ENCODE results near the gene SDR42E2.
"Not testable (repeated sequence)": the region's sequence is repeated elsewhere in the genome, so short reads cannot be mapped to it uniquely, and the experiment has no call there.

SDR42E2 gene

DNA sequence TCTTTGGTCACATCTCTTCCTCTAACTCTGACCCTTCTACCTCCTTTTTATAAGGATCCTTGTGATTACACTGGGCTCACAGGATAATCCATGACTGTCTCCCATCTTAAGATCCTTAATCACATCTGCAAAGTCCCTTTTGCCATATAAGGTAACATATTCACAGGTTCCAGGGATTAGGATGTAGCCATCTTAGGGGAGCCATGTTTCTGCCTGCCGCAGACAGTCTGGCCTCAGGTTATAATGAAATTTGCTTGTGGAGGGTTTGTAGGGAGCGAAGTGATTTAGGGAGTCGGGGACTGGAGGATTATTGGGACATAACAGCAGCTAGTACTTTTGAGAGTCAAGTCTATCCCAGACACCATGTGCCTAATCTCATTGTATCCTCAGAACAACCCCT lies 51.5 kb downstream of the SDR42E2 start:
- DNase-seq = no peak

DNA sequence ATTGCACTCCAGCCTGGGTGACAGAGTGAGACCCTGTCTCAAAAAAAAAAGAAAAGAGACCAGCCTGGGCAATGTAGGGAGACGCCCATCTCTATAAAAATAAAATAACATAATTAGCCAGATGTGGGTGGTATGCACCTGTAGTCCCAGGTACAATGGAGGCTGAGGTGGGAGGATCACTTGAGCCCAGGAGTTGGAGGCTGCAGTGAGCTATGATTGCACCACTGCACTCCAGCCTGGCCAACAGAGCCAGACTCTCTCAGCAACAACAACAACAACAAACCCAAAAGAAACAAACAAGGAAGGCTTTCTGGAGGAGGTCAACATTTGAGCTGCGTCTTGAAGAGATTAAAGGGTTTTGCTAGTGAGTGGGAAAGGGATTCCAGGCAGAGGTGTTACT lies 52.1 kb downstream of the SDR42E2 start:
- DNase-seq = no peak

DNA sequence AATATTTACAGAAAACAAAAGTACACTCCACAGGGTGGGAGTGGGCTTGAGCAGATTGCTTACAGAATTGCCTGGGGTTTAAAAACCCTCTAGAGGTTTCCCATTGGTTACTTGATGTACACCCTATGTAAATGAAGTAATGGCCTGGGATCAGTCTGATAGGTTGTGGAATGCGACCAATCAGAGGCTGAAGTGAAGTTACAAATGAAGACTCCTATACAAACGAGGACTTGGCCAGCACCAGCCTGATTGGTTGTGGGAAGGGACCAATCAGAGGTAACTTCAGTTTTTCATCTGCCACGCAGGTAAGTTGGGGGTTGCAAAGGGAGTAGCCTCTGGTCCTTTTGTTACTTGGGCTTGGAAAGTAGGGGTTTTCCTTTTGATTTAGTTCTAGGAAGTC lies 52.6 kb downstream of the SDR42E2 start:
- DNase-seq = no peak

DNA sequence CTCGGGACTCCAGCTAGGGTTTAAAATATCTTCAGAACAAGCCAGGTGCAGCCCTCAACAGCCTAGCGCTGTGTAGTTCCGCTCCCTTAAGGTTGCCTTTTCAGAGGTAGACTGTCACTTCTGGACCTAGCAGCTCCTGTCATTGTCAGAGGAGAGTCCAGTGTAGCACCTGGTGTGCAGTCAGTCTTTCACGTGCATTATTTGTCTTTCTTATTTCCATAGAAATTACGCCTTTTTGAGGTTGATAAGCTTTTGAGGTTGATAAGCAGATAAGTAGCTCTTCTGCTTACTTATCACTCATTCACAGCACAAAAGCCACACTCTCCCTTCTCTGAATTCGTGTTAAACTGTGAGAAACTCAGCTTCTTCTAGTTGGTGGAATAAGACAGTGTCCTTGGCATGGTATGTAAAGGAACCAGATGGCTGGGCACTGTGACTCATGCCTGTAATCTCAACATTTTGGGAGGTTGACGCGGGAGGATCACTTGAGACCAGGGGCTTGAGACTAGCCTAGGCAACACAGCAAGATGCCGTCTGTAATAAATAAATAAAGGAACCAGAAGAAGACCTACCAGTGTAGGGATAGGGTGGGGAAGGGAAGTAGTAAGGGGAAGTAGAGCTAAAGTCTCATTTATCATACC lies 54.0 kb downstream of the SDR42E2 start:
- DNase-seq = no peak

DNA sequence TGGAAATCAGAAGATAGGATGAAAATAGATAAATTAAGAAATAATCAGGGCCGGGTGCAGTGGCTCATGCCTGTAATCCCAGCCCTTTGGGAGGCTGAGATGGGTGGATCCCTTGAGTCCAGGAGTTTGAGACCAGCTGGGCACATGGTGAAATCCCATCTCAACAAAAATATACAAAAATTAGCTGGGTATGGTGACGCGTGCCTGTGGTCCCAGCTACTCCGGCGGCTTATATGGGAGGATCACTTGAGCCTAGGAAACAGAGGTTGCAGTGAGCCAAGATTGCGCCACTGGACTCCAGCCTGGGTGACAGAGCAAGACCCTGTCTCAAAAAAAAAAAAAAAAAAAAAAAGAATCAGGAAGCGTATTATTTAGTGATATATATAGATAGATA lies 54.5 kb downstream of the SDR42E2 start:
- not testable (repeated sequence) for DNase-seq

DNA sequence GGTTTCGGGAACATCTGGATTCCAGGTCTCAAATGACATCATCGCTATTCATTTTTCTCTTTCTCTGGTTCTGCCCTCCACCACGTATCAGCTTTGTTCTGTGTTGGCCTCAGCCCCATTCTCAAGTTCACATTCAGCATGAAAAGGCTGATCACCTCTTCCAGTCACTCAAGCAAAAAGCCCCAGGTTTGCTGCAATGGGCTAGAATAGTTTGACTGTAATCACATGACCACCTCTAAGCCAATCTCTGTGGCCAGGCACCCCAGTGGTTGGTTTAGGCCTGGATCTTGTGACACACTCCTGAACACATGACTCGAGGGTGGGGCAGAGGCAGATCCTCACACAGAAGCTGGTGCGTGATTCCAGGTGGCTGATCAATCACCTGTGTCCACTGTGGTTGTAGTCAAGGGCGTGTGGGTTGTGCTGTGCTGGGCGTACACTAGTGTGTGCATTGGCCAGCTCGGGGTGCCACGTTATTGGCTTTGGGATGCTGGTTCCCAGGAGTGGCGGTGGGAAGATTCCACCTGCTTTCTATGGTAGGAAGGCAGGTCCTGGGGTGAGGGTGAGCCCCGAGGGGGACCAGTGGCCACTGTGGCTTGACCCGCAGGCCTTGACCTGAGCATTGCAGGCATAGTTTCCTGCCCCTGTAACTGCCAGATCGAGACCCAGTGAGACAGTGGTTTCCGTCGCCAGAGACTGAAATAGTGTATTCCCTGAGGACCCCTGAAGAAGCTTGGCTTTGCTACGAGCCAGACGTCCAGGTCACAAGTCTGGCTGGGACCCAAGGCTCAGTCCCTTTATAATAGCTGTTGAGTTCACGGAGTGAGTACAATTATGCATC lies 55.8 kb downstream of the SDR42E2 start:
- no peak for DNase-seq

DNA sequence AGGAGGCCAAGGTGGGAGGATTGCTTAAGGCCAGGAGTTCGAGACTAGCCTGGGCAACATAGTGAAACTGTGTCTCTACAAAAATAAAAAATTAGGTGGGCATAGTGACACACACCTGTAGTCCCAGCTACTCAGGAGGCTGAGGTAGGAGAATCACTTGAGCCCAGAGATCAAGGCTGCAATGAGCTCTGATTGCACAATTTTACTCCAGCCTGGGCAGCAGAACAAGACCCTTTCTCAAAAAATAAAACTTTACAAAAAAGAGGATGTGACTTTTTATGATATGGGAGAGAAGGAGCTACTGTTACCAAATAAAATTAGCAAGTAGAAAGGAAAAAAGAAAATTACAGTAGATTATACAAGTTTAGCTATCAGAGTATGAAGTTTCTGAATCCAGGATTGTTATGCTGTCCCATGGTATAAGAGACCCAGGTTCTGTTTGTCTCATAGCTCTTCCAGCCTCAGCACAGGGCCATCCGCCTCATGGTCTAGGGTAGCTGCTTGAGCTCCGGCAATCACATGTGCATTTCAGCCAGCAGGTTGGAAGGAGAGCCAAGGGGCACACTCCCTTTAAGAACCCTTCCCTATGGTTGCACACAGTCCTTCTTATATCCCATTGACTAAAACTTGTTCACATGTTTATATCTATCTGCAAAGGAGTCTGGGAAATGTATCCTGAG lies 57.2 kb downstream of the SDR42E2 start:
- DNase-seq = no peak

DNA sequence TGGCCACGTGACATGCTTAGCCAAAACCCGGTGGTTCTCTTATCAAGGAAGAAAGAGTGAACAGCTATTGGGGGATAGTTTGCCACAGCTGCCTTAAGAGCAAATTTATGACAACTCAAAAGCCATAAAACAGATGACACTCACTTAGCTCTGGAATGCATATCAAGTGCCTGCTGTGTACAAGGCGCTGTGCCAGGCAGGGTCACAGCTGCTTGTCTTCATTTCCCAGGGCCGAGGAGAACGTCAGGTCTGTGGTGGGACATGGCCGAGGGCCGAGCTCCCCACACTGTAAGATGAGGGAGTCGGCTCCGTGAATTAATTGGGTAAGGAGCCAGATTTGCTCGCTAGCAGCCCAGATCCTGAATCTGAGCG lies 57.7 kb downstream of the SDR42E2 start:
- DNase-seq = no peak

DNA sequence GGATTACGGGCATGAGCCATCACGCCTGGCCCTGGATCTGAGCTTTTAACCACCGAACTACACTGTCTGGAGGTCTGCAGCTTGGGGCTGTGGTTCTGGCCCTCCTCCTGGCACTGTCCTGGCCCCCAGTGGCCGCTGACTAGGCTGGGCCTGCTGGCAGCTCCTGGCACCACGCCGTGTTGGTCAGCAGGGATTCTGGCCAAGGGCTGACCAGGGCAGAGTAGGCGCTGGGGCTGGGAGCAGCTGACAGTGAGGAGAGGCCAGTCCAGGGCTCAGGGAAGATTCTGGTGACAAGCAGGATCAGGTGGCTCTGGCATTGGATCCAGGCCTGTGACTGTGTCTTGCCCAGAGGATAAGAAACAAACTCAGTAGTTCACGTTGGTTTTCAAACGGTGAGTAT lies 58.4 kb downstream of the SDR42E2 start:
- no peak for DNase-seq

DNA sequence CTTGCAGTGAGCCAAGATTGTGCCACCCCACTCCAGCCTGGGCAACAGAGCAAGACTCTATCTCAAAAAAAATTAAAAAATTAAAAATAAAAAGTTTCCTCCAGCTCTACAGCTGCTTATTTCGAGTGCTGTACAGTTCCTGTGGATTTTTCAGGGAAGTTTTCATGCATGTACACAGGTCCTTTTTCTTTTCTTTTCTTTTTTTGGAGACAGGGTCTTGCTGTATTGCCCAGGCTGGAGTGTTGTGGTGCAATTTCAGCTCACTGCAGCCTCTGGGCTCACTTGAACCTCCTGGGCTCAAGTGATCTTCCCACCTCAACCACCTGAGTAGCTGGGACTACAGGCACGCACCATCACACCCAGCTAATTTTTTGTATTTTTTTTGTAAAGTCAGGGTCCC lies 59.7 kb downstream of the SDR42E2 start:
- DNase-seq = no peak

DNA sequence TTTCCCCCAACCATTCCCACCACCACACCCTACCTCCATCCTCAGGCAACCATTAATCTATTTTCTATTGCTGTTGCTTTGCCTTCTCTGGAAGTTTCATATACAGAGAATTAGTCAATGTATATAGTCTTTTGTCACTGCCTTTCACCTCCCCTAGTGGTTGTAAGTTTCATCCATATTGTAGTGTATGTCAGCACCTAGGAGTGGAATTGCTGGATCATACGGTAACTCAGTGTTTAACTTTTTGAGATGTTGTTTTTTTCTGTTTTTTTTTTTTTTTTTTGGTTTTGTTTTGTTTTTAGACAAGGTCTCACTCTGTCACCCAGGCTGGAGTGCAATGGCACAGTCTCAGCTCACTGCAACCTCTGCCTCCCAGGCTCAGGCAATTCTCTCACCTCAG lies 60.7 kb downstream of the SDR42E2 start:
- DNase-seq = no peak

DNA sequence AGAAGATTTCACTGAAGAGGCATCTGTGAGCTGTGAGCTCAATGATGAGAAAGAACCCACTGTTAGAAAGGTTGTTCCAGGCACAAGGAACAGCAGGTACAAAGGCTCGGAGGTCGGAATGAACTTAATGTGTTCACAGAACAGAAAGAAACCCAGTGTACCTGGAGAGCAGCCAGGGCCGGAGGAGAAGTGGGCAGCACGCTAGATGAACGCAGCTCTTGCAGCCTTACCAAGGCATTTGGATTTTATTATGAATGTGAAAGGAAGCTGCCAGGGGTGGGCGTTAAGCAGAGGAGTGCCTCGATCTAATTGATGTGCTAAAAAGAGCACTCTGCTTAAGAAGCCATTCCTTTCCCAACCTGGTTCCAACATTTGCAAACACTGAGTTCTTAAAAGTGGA lies 62.8 kb downstream of the SDR42E2 start:
- no peak for DNase-seq

DNA sequence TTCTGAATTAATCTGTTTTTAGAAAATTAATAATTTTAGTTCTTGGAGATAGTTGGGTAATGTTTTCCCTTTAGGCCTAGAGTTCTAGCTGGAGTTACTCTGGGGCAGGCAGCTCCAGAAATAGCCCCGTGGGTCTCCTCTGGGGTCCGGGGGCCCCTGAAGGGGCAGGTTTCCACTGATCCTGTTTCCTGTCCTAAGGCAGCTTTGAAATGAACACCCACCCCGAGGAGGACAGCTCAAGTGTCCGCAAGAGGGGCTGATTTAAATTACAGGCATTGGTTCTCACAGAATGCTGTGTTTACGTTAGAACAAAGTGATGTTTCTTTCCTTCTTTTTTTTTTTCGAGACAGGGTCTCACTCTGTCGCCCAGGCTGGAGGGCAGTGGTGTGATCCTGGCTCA lies 67.6 kb downstream of the SDR42E2 start:
- no peak for DNase-seq

DNA sequence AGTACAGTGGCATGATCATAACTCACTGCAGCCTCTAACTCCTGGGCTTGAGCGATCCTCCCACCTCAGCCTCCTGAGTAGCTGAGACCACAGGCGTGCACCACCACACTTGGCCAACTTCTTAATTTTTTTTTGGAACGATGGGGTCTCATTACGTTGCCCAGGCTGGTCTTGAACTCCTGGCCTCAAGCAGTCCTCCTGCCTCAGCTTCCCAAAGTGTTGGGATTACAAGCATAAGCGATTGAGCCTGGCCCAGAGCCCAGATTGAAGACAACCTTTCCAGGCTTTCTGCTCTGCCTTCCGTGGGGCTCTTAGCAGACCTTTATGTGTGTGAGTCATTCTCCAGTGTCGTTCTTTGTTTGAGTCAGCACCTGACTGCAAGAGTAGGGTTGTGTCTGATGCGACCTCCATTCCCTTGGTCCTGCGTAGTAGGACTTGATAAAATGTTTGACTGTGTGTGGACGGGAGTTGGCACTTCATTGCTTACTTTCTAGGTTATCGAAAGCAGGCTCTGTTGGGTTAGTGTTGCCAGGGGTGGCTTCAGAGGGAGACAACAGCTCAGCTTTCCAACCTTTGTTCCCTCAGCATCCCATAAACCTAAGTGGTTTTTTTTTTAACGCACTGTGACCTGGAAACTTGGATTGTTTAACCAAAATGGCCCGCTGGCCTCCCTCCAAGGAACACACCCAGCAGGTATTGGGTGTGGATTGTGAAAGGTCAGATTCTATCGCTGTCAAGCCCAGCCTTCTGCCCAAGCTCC lies 70.2 kb downstream of the SDR42E2 start:
- no peak for DNase-seq

DNA sequence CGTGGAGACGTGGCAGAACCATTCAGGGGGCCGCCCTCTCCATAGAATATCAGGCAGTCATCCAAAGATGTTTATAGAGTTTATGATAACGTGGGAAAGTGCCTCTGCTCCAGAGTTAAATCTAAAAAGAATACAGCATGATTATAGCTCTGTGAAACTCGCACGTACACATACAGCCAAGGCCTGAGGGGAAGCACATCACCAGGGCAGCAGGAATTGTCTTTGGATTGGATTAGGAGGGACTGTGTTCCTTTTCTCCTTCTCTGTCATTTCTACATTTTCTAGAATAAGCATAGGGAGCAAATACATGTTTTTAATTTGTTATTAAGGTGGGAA lies 70.7 kb downstream of the SDR42E2 start:
- no peak for DNase-seq

DNA sequence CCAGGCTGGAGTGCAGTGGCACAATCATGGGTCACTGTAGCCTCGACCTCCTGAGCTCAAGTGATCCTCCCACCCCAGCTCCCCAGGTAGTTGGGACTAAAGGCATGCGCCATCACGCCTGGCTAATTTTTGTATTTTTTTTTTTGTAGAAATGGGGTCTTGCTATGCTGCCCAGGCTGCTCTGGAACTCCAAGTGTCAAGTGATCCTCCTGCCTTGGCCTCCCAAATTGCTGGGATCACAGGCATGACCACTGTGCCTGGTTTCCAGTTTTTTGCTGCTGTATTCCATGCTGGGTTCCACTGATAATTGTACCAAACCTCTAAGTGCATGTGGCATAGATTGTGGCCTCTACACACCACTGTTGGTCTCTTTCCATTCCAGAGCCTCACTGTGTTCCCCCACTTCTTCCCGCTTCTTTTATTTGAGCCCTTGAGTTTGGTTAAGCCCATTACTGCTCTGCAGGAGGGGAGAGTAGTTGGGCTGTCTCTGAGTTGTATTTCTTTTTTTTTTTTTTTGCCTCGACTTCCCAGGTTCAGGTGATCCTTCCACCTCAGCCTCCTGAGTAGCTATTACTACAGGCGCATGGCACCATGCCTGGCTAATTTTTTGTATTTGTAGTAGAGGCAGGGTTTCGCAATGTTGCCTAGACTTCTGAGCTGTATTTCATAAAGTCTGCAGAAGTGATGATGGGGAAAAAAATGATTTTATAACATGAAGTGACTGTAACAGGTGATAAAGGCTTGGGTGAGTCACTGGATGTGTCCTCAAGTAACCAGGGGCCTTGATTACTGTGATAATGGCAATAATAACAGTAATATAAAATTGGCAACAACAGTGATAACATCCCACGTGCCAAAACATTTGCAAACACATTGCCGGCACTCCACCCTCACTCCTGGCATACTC lies 73.8 kb downstream of the SDR42E2 start:
- DNase-seq = no peak

DNA sequence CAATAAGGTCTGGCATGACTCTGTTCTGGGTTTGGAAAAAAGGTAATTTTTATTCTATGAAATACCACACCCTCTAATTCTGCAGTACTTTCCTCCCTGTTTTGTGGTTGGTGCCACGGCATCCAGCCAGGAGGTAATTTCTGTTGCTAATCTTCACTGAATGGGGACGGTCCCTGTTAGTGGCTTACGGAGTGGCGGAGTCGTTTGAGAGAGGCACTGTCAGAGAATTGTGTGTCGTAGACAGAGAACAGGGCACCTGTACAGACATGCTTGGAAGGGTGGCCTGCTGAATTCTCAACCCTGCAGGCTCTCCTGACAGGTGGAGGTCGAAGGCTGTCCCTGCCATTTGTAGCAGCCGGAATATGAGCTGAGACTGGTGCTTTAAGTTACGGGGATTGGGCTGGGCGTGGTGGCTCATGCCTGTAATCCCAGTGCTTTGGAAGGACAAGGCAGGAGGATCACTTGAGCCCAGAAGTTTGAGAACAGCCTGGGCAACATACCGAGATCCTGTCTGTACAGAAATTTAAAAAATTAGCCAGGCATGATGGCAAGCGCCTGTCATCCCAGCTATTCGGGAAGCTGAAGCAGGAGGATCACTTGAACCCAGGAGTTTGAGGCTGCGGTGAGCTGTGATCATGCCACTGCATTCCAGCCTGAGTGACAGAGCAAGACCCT lies 77.0 kb downstream of the SDR42E2 start:
- DNase-seq = no peak

DNA sequence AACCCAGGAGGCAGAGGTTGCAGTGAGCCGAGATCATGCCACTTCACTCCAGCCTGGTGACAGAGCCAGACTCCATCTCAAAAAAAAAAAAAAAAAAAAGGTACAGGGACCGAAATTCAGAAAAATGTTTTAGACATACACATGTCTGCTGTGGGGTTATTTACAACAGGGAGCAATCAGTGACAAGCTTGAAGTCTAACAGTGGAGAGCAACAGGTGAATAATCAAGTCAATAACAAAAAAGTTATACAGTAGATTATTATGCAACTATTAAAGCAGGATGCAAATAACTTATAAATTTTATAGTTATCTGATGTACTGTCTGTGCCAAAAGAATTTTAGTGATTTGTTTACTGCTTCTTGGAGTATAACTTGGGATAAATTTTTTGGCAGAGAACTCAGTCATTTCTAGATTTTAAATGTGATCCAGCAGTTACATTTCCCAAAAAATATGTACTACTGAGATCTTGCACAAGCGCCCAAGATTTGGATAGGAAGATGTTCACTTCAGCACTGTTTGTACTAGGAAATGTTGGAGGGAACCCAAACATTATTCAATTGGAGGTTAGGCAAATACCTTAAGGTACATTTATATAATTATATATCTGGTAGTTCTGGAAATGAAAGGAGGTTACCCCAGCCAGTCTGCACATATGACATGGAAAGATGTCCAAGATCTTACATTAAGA lies 77.9 kb downstream of the SDR42E2 start:
- DNase-seq = no peak
